ENCODE results near the gene SUSD4. TPM values are rescaled to one million over a fixed set of nuclear protein-coding genes. Genes with fewer than 3 reads are reported as not detected.

Gene SUSD4
- total RNA-seq, 4 donors from 2014 or later: 2.2 to 5.3 (median 2.5) TPM

DNA sequence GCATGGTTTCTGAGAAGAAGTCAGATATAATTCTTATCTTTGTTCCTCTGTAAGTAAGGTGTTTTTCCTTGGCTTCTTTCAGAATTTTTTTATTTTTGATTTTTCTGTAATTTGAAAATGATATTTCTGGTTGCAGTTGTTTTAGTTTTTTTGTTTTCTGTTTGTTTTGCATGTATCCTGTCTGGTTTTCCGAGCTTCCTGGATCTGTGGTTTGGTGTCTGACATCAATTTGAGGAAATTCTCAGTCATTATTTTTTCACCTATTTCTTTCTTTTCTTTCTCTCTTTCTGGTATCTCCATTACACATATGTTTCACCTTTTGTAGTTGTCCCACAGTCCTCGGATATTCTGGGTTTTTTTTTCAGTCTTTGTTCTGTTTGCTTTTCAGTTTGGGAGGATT is 123.9 kb downstream of the SUSD4 start:
- H3K4me1 ChIP-seq: no peaks in the 10 kb centered on the region
- ATAC-seq: no peak
- H3K9me3 ChIP-seq: peaks cover 0 to 17% (median 0%) of the 10 kb centered on the region in 3 donors
- TF ChIP-seq POLR2A (IDR thresholded peaks at IDR 0.05) (no peak), POLR2AphosphoS5 (IDR thresholded peaks at IDR 0.05) (no peak), EP300 (IDR thresholded peaks at IDR 0.05) (no peak)
- TF ChIP-seq, protein P1, sequence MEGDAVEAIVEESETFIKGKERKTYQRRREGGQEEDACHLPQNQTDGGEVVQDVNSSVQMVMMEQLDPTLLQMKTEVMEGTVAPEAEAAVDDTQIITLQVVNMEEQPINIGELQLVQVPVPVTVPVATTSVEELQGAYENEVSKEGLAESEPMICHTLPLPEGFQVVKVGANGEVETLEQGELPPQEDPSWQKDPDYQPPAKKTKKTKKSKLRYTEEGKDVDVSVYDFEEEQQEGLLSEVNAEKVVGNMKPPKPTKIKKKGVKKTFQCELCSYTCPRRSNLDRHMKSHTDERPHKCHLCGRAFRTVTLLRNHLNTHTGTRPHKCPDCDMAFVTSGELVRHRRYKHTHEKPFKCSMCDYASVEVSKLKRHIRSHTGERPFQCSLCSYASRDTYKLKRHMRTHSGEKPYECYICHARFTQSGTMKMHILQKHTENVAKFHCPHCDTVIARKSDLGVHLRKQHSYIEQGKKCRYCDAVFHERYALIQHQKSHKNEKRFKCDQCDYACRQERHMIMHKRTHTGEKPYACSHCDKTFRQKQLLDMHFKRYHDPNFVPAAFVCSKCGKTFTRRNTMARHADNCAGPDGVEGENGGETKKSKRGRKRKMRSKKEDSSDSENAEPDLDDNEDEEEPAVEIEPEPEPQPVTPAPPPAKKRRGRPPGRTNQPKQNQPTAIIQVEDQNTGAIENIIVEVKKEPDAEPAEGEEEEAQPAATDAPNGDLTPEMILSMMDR (IDR thresholded peaks at IDR 0.05): no peak
- H3K4me3 ChIP-seq: no peak overlapping the region
- no peaks in the 10 kb centered on the region for H3K27me3 ChIP-seq
- H3K27ac ChIP-seq: no peak overlapping the region
- no peaks in the 10 kb centered on the region for H3K36me3 ChIP-seq
- 51 to 86% methylated on average over 2 of the region's 2 CpGs for WGBS, 2 donors (ENCODE audit: low coverage in 1 of 2)

- H3K4me3 ChIP-seq: no peak overlapping the region
- H3K27ac ChIP-seq: no peak overlapping the region
- H3K9me3 ChIP-seq: peaks cover 0 to 17% (median 0%) of the 10 kb centered on the region in 3 donors
- H3K36me3 ChIP-seq: no peaks in the 10 kb centered on the region
- TF ChIP-seq POLR2A (IDR thresholded peaks at IDR 0.05) (no peak), EP300 (IDR thresholded peaks at IDR 0.05) (no peak), POLR2AphosphoS5 (IDR thresholded peaks at IDR 0.05) (no peak)
- TF ChIP-seq, protein P1 (IDR thresholded peaks at IDR 0.05): no peak
- H3K27me3 ChIP-seq: no peaks in the 10 kb centered on the region
- WGBS, 2 donors (ENCODE audit: low coverage in 1 of 2): 78 to 84% methylated on average over 1 to 3 of the region's 3 CpGs
- no peak for ATAC-seq
- peaks cover 2 to 22% (median 8%) of the 10 kb centered on the region in 3 donors for H3K4me1 ChIP-seq
Observed at GRCh38 chr1:223235091-223235490, 128.9 kb downstream of the SUSD4 start.

- peak overlapping the region in 3 of 4 donors; percentile 69 to 70 (median 70) for H3K27ac ChIP-seq
- WGBS, 2 donors (ENCODE audit: low coverage in 1 of 2): 61 to 76% methylated on average over 5 of the region's 5 CpGs
Observed at GRCh38 chr1:223234534-223234933, 129.4 kb downstream of the SUSD4 start.

DNA sequence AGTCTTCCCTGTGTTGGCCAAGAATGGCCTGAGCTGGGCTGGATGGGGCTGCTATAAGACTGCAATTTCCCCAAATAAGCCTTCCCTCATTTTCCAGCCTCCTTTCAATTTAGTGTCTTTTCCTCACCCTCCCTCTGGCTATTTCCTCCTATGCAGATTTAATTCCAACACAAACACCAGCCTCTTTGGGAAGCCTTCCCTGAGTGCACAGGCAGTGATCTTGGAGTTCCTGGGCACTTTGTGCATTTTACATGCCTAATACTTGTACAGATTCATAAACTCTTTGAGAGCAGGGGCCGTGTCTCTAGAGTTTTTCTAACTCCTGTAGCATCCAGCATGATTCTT is 129.8 kb downstream of the SUSD4 start:
- ATAC-seq: no peak
- Histone ChIP-seq H3K9me3 (peaks cover 0 to 17% (median 0%) of the 10 kb centered on the region in 3 donors), H3K27ac (peak overlapping the region; percentile 69 to 70 (median 70)), H3K27me3 (no peaks in the 10 kb centered on the region), H3K4me1 (peaks cover 2 to 22% (median 8%) of the 10 kb centered on the region in 3 donors), H3K36me3 (no peaks in the 10 kb centered on the region), H3K4me3 (no peak overlapping the region)
- no peak for TF ChIP-seq POLR2AphosphoS5 (IDR thresholded peaks at IDR 0.05)
- TF ChIP-seq POLR2A (IDR thresholded peaks at IDR 0.05): no peak
- TF ChIP-seq EP300 (IDR thresholded peaks at IDR 0.05): no peak
- TF ChIP-seq, protein P1 (IDR thresholded peaks at IDR 0.05): no peak
- WGBS, 2 donors (ENCODE audit: low coverage in 1 of 2): 40 to 64% methylated on average over 1 of the region's 1 CpG

More at GRCh38 chr1:223234534-223234933, 129.4 kb downstream of the SUSD4 start:
- TF ChIP-seq EP300 (IDR thresholded peaks at IDR 0.05) (no peak), POLR2AphosphoS5 (IDR thresholded peaks at IDR 0.05) (no peak), POLR2A (IDR thresholded peaks at IDR 0.05) (no peak)
- TF ChIP-seq, protein P1 (IDR thresholded peaks at IDR 0.05): no peak
- Histone ChIP-seq H3K4me3 (no peak overlapping the region), H3K9me3 (peaks cover 0 to 17% (median 0%) of the 10 kb centered on the region in 3 donors), H3K4me1 (peaks cover 2 to 22% (median 8%) of the 10 kb centered on the region in 3 donors), H3K36me3 (no peaks in the 10 kb centered on the region), H3K27me3 (no peaks in the 10 kb centered on the region)
- no peak for ATAC-seq

DNA sequence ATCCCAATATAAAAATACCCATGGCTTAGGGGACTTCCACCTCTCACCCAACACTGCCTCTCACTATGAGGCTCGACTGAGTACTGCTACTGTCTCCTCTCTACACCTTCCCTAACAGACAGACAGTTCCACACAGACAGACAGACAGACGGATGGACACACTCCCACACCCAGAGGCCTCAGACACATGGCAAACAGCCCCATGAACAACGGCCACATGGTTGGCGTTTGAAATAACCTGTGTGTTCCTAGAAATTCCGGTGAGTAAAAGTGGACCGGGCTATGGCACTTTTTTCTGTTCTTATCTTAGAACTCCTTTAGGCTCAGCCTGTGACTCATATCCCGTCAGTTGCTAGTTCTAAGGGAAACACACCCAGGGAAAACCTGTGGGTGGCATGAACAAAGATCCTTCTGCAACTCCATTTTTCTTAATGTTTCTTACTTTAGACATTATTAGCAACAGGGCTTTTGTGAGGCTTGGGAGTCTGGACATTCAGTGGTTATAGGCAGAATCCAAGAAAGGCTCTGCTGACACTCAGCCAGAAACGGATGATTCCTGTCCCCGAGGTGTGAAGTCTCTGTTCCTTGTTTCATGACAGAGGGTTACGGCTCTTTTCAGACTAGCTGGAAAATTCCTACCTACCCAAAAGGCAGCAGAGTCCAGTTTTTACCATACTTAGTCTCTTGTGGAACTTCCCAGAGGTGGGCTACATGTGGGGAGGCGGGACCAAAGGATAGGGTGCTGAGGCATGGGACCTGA is 130.4 kb downstream of the SUSD4 start:
- Histone ChIP-seq H3K4me1 (peaks cover 2 to 22% (median 8%) of the 10 kb centered on the region in 3 donors), H3K9me3 (peaks cover 0 to 17% (median 0%) of the 10 kb centered on the region in 3 donors), H3K27ac (peak overlapping the region; percentile 69 to 70 (median 70)), H3K27me3 (no peaks in the 10 kb centered on the region), H3K36me3 (no peaks in the 10 kb centered on the region), H3K4me3 (no peak overlapping the region)
- WGBS, 2 donors (ENCODE audit: low coverage in 1 of 2): 10 to 30% methylated on average over 8 to 10 of the region's 11 CpGs
- peak; percentile 72 for ATAC-seq
- TF ChIP-seq EP300 (IDR thresholded peaks at IDR 0.05): no peak
- TF ChIP-seq POLR2A (IDR thresholded peaks at IDR 0.05): no peak
- TF ChIP-seq, protein P1 (IDR thresholded peaks at IDR 0.05): no peak
- TF ChIP-seq POLR2AphosphoS5 (IDR thresholded peaks at IDR 0.05): peak; percentile 39

Data from gastroesophageal sphincter (tissue), 4 donors.